Measurements from ENCODE around the gene PLD5.

- no peak for TF ChIP-seq CTCF (IDR thresholded peaks at IDR 0.05)
- TF ChIP-seq POLR2AphosphoS5 (IDR thresholded peaks at IDR 0.05): no peak
- TF ChIP-seq EP300 (IDR thresholded peaks at IDR 0.05): no peak
Observed at GRCh38 chr1:242554577-242554976, 30.1 kb upstream of the PLD5 start.
